C1 segment of cervical spinal cord (tissue), 14 donors: ENCODE results near the gene METTL25B.

Experiments used
- DNase-seq, 14 donors: peaks; one replicate each; lab custom pipeline; 2025; lab: John Stamatoyannopoulos, UW

The METTL25B gene

GRCh38 chr1:156725683-156726280 lies 2.5 kb upstream of the METTL25B start:
- DNase-seq = peak in 13 of 14 donors; percentile 13 to 84 (median 68)

GRCh38 chr1:156726549-156727226 lies 1.6 kb upstream of the METTL25B start:
- DNase-seq = peak in 3 of 14 donors; percentile 13 to 19 (median 18)

- no peak for DNase-seq
Measured at GRCh38 chr1:156727492-156727891, 777 bp upstream of the METTL25B start.

- peak; percentile 49 to 96 (median 86) for DNase-seq
Measured at GRCh38 chr1:156728599-156729462, 562 bp downstream of the METTL25B start, which contains the start of gene ISG20L2. ISG20L2 (minus strand) TSS chr1:156728766; CDS start chr1:156727652, 1,114 bp downstream.

GRCh38 chr1:156733989-156734584 lies 5.8 kb downstream of the METTL25B start:
- DNase-seq = no peak

- no peak for DNase-seq
Measured at GRCh38 chr1:156738407-156738806, 10.1 kb downstream of the METTL25B start.

- no peak for DNase-seq
Measured at GRCh38 chr1:156738916-156739315, 10.6 kb downstream of the METTL25B start.

GRCh38 chr1:156740237-156740740 lies 12.0 kb downstream of the METTL25B start:
- DNase-seq = no peak

GRCh38 chr1:156740741-156741480 lies 12.6 kb downstream of the METTL25B start, which contains the start of gene MRPL24:
MRPL24 (minus strand) TSS chr1:156741088; CDS start chr1:156738704, 2,384 bp downstream.
- peak; percentile 72 to 100 (median 97) for DNase-seq

- no peak for DNase-seq
Measured at GRCh38 chr1:156741481-156741983, 13.3 kb downstream of the METTL25B start.

- no peak for DNase-seq
Measured at GRCh38 chr1:156742017-156742416, 13.7 kb downstream of the METTL25B start.

GRCh38 chr1:156742801-156743200 lies 14.5 kb downstream of the METTL25B start:
- no peak for DNase-seq

GRCh38 chr1:156743367-156744302 lies 15.4 kb downstream of the METTL25B start:
- DNase-seq = no peak

- no peak for DNase-seq
Measured at GRCh38 chr1:156744344-156744743, 16.1 kb downstream of the METTL25B start.

- DNase-seq = no peak
Measured at GRCh38 chr1:156744786-156745419, 16.6 kb downstream of the METTL25B start.

- no peak for DNase-seq
Measured at GRCh38 chr1:156745881-156746280, 17.6 kb downstream of the METTL25B start.

GRCh38 chr1:156746406-156746727 lies 18.1 kb downstream of the METTL25B start:
- DNase-seq = no peak

- DNase-seq = peak; percentile 26 to 88 (median 76)
Measured at GRCh38 chr1:156746728-156747631, 18.7 kb downstream of the METTL25B start.
